ENCODE measurements around the gene PLVAP.
"Not testable (repeated sequence)": the region's sequence is repeated elsewhere in the genome, so short reads cannot be mapped to it uniquely, and the experiment has no call there.

Gene PLVAP

GRCh38 chr19:17402982-17403855 lies 26.1 kb upstream of the PLVAP start:
- in situ Hi-C loops (cut with HindIII; ENCODE audit: low sequenced_read_pairs), result no loop called here

DNA sequence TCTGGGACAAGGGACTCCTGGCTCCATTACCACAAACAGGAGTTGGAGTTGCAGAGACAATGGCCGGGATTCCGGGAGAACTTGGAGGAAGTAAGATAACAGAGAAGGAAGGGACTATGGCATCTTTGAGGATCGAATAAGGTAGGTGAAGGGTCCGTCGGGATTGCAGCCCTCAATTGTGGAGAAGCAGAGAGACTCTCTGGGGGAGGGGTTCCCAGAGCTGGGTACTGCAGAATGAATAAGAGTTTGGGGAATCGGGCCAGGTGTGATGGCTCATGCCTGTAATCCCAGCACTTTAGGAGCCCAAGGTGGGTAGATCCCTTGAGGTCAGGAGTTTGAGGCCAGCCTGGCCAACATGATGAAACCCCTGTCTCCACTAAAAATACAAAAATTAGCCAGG lies 24.5 kb upstream of the PLVAP start:
- in situ Hi-C loops (cut with HindIII; ENCODE audit: low sequenced_read_pairs), result no loop called here

DNA sequence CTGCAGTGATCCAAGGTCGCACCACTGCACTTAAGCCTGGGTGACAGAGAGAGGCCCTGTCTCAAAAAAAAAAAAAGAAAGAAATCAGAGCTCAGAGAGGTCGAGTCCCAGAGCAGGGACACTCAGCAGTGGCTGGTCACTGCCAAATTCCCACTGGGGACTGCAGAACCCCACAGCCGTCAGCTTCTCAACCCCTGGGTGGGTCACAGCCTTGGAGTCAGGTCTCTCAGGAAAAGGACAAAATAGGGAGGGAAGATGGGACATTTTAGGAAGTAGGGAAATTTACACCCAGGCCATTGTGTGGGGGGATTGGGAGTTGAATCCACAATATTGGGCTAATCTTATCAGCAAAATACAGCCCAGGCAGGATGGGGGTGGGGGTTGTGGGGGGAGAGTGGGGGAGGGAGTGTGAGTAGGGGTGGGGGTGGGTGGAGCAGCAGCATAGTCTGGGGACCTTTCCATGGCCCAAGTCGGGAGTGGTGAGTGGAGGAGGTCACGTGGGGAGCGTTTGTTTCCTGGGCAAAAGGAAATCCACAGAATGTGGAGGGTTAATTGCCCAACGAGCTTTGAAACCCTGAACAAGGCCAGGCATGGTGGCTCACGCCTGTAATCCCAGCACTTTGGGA lies 21.9 kb upstream of the PLVAP start:
- in situ Hi-C loops (cut with HindIII; ENCODE audit: low sequenced_read_pairs), result no loop called here

DNA sequence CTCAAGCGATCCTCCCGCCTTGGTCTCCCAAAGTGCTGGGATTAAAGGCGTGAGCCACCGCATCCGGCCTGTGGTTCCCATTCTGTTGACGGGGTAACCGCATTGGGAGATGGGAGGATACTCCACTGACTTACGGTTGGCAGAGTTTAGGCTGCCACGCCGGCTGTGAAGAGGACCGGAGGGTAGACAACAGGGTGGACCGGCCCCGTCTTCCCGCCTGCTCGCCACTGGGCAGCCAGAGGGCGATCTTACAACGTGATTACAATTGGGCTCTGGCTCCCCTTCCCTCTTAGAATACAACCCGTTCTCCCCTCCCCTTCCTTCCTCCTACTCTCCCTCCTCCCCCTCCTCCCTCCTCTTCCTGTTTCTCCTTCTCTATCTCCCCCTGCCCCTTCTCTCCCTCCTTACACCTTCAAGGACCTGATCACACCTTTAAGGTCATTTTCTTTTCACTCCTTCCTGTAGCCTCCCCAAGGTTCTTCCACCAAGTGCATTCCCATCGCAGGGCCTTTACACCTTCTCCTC lies 17.8 kb upstream of the PLVAP start:
- in situ Hi-C loops (cut with HindIII; ENCODE audit: low sequenced_read_pairs), result no loop called here

DNA sequence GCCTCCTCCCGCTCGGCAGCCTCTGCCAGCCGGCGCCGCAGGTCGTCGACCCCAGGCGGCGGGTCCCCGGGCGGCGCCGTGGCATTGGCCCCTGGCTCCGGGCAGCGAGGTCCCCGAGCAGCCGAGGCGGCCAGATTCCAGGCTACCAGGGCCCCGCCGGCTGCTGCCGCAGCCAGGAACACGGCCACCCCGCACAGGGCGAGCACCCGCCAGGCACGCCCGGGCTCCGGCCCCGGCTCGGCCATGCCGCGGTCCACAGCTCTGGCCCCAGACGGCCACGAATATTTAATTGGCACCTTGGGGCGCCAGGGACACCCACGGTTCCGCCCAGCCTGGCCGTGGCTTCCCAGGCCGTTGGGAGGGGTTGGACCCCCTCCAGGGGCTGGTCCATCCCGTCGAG lies 16.8 kb upstream of the PLVAP start, which contains the start of gene CCDC194:
CCDC194 (minus strand) TSS at position 283 of the 400 bp plus-strand sequence; CDS start at position 245, 38 bp downstream.
- in situ Hi-C loops (cut with HindIII; ENCODE audit: low sequenced_read_pairs), result no loop called here

DNA sequence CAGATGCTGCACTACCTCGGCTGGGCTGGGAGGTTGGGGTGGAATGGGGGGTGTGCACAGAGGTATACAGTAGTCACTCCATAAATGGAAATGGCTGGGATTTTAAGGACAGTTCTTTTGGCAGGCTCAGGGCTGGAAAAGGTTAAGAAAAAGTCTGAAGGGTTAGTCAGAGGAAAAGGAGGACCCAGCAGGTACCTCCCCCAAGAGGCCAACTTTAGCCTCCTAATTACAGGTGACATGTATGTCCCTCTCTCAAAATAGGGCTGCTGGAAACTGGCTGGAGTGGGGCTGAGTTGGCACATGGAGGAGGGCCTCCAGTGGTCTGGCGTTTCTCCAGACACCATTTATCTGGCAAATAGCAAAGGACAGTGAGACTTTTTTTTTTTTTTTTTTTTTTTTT lies 15.9 kb upstream of the PLVAP start:
- in situ Hi-C loops (cut with HindIII; ENCODE audit: low sequenced_read_pairs), result no loop called here

DNA sequence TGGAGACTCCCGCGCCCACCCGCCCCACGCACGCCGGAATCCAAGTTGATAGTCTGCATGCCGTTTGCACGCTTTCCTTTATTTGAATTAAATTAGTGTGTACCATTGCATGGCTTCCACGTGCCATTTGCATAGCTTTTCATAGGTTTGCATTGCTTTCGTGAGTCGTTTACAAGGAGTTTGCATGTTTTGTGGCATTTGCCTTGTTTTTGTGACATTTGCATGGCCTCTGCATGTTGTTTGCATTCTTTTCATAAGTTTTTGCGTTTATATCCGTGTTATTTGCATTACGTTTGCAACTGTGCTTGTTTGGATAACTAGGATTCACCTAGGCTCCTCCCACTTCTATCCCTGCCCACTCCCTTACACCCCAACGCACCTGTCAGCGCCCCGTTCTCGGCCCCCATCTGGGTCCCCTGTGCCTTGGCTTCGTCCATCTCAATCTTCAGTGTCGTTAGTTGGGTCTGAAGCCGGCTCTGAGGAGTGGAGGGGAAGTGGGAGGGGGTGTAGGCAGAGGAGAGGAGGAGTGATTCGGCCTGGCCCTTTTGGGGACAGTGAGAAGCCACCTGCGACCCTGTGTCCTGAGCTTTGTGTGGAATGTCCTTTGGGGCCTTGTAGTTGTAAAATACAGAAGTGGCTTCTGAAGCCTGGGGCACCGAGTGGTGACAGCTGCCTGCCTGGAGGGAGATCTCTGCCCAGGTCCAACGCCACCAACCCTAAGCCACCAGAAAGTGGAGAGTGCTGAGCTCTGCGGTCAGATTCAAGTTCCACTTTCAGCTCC lies 14.4 kb upstream of the PLVAP start:
- in situ Hi-C loops (cut with HindIII; ENCODE audit: low sequenced_read_pairs), result no loop called here

GRCh38 chr19:17390665-17391370 lies 13.7 kb upstream of the PLVAP start:
- in situ Hi-C loops (cut with HindIII; ENCODE audit: low sequenced_read_pairs), result no loop called here

- in situ Hi-C loops (cut with HindIII; ENCODE audit: low sequenced_read_pairs), result no loop called here
Observed at GRCh38 chr19:17389957-17390664, 13.0 kb upstream of the PLVAP start.

DNA sequence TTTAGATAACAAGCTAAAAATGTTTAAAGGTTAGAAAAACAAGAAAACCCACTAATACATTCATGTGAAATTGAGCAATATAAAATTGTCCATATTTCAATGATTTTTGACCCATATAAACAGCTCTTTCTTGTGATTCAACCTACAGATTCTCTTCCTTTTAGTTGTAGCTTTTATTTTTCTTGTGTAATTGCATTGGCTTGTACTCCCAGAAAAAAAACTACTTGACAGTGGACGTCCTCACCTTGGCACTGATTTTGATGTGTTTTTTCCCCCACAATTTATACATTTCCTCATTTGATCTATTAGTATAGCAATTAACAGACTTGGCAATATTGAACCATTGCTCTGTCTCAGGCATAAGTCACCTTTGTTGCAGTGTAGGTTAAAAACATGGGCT lies 12.1 kb upstream of the PLVAP start:
- in situ Hi-C loops (cut with HindIII; ENCODE audit: low sequenced_read_pairs), result no loop called here

GRCh38 chr19:17385878-17386611 lies 8.9 kb upstream of the PLVAP start:
- in situ Hi-C loops (cut with HindIII; ENCODE audit: low sequenced_read_pairs), result no loop called here

DNA sequence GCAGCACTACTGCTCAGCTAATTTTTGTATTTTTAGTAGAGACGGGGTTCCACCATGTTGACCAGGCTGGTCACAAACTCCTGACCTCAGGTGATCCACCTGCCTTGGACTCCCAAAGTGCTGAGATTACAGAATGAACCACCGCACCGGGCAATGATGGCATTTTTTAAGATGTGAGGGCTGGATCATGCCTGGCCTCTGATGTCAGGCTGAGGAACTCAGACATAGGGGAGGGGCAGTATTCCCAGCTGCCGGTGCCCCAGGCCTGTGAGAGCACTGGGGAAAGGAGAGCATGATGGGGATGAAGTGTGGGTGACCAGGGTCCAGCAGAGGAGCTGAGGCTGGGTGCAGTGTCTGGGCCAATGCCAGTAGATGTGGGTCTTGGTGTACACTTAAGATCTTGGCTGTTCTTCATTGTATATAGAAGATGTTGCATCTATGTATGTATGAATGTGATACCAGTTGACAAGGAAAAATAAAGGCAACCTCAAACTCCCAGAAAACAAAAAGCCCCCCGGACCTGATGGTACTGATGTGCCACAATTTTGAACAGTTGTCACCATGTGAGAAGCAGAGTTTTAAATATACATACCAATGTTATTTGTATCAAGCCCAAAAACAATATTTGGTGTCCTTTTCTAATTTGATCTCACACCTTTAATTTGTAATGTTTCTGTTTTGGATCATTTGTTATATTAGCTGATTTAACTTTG lies 3.4 kb upstream of the PLVAP start:
- in situ Hi-C loops (cut with HindIII; ENCODE audit: low sequenced_read_pairs), result no loop called here

DNA sequence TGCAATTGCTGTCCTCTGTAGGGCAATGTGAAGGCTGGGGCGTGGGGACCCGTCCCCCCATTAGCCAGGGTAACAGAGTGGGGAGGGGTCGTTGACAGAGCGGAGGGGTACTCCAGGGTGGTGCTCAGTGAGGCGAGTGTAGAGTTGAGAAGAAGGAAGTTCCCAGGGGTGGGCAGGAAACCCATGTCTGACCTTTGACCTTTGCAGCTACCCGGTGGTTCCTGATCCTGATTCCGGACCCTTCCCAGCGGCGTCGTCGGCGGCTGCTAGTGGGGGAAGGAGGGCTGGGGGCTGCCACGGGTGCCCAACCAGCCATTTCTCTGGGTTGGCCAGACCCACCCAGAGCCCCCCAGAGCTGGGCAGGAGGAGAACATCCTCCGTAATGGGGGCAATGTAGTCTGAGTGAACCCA lies 2.1 kb upstream of the PLVAP start:
- in situ Hi-C loops (cut with HindIII; ENCODE audit: low sequenced_read_pairs), result no loop called here

- in situ Hi-C loops (cut with HindIII; ENCODE audit: low sequenced_read_pairs), result no loop called here
Observed at GRCh38 chr19:17378271-17378670, 1.1 kb upstream of the PLVAP start.

DNA sequence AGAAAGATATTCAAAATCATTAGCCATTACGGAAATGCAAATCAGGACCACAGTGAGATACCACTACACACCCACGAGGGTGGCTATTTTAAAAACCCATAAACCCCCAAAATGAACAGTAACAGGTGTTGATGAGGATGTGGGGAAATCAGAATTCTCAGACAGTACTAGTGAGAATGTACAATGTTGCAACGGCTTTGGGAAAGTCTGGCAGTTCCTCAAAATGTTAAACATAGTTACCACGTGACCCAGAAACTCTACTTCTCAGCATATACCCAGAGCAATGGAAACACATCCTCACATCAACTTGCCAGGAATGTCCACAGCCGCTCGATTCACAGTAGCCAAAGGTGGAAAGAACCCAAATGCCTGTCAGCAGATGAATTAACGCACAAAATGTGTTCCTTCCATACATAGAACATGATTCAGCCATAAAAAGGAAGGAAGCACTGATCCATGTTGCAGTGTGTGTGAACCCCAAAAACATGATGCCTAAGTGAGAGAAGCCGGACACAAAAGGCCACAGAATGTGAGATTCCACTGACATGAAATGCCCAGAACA lies 7.0 kb downstream of the PLVAP start:
- in situ Hi-C loops (cut with HindIII; ENCODE audit: low sequenced_read_pairs), result no loop called here

DNA sequence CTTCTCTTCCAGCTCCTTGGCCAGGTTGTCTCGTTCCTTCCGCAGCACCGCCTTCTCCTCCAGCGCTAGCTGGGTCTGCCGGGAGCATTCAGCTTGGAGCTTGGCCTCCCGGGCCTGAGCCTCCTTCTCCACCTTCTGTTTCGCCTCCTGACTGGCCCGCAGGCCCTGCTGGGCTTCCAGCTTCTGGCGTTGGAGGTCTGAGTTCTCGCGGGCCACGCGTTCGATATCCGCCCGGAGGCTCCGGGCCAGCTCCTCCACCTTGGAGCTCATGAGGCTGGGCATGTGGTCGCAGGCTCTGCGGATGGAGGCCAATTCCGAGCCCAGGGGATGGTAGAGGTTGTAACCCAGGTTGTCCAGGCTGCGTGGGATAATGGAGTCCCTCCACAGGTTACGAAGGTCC lies 11.8 kb downstream of the PLVAP start:
- in situ Hi-C loops (cut with HindIII; ENCODE audit: low sequenced_read_pairs), result no loop called here

DNA sequence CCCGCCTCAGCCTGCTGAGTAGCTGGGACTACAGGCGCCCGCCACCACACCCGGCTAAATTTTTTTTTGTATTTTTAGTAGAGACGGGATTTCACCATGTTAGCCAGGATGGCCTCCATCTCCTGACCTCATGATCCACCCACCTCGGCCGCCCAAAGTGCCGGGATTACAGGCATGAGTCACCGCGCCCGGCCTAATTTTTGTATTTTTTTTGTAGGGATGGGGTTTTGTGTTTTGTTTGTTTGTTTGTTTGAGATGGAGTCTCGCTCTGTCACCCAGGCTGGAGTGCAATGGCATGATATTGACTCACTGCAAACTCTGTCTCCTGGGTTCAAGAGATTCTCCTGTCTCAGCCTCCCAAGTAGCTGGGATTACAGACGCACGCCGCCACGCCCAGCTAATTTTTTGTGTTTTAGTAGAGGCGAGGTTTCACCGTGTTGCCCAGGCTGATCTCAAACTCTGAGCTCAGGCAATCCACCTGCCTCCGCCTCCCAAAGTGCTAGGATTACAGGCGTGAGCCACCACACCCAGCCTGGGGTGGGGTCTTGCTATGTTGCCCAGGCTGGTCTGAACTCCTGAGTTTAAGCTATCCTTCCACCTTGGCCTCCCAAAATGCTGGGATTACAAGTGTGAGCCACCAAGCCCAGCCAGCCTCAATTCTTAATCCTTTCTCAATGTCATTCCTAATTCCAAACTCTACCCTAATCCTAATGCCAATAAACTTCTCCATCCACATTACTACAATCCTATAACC lies 13.1 kb downstream of the PLVAP start:
- in situ Hi-C loops (cut with HindIII; ENCODE audit: low sequenced_read_pairs), result not testable (repeated sequence)

Measured in DLD1 (cell line).